Nephron progenitor cell (in vitro differentiated cells): ENCODE data around the gene METTL17.

Source experiments
- DNase-seq: peaks from one replicate; pipeline ENCODE4 v3.0.0; 2021
- H3K27ac Mint-ChIP-seq: 2 replicates; pipeline ENCODE4 v1.8.0; 2021; ENCODE audit warnings: mild to moderate bottlenecking, moderate library complexity, mixed read lengths
- H3K27me3 Mint-ChIP-seq: 2 replicates; pipeline ENCODE4 v1.8.0; 2021; ENCODE audit warnings: mild to moderate bottlenecking, low read depth, mixed read lengths; ENCODE audit not compliant: poor library complexity
- H3K36me3 Mint-ChIP-seq: 2 replicates; pipeline ENCODE4 v1.8.0; 2021; ENCODE audit warnings: low read depth, mixed read lengths
- H3K4me1 Mint-ChIP-seq: 2 replicates; pipeline ENCODE4 v1.8.0; 2021; ENCODE audit warnings: mixed read lengths
- H3K4me3 Mint-ChIP-seq: 2 replicates; pipeline ENCODE4 v1.8.0; 2021; ENCODE audit warnings: mild to moderate bottlenecking, moderate library complexity, mixed read lengths
- H3K9me3 Mint-ChIP-seq: 2 replicates; pipeline ENCODE4 v1.8.0; 2021; ENCODE audit warnings: mild to moderate bottlenecking, moderate library complexity, mixed read lengths
- TF ChIP-seq, protein P1 (sequence below): fragments of 200-600 bp; sonication (generic); IDR thresholded peaks from 2 replicates; pipeline ENCODE4 v1.5.0; 2021; ENCODE audit warnings: antibody characterized with exemption

The METTL17 gene

DNA sequence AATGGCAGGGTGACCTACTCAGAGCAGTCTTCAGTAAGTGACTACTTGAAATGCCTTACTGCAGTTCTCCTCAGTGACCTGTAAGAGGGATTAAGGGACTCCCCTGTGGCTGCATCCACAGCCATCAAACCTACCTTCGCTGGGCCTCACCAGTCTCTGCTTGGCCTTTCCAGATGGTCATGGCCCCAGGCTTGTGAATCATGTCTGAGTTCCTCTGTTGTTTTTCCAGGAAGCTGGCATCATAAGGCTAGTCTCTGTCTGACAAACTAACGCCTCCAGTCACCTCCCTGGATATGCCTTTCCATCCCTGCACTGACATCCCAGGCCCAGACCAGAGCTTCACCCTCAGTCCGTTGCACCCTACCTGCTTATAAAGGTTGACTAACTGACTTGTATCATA is 20.4 kb upstream of the METTL17 start:
- H3K27me3 Mint-ChIP-seq = peaks cover 36% of the 10 kb centered on the region
- H3K9me3 Mint-ChIP-seq = no peaks in the 10 kb centered on the region
- peaks cover 17% of the 10 kb centered on the region for H3K4me1 Mint-ChIP-seq
- H3K4me3 Mint-ChIP-seq = no peak overlapping the region
- no peaks in the 10 kb centered on the region for H3K36me3 Mint-ChIP-seq
- no peak for DNase-seq
- TF ChIP-seq, protein P1, sequence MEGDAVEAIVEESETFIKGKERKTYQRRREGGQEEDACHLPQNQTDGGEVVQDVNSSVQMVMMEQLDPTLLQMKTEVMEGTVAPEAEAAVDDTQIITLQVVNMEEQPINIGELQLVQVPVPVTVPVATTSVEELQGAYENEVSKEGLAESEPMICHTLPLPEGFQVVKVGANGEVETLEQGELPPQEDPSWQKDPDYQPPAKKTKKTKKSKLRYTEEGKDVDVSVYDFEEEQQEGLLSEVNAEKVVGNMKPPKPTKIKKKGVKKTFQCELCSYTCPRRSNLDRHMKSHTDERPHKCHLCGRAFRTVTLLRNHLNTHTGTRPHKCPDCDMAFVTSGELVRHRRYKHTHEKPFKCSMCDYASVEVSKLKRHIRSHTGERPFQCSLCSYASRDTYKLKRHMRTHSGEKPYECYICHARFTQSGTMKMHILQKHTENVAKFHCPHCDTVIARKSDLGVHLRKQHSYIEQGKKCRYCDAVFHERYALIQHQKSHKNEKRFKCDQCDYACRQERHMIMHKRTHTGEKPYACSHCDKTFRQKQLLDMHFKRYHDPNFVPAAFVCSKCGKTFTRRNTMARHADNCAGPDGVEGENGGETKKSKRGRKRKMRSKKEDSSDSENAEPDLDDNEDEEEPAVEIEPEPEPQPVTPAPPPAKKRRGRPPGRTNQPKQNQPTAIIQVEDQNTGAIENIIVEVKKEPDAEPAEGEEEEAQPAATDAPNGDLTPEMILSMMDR = no peak
- no peak overlapping the region for H3K27ac Mint-ChIP-seq

DNA sequence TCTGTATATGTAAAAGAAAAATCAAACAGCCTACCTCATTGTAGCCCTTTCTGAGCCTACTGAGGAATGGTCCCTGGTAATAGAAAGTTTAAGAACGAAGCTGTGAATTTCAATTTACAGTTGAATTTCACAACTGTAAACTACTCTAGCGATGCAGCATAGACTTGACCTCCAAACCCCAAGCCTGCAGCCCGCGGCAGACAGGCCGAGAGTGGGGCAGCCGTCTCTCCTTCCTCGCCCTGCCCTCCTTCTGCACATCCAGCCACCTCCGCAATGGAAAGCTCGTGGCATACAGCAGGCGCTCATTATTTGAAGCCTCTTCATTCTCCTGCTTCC is 19.2 kb upstream of the METTL17 start:
- peak overlapping the region; percentile 96 for H3K4me3 Mint-ChIP-seq
- TF ChIP-seq, protein P1 = no peak
- no peaks in the 10 kb centered on the region for H3K36me3 Mint-ChIP-seq
- no peaks in the 10 kb centered on the region for H3K9me3 Mint-ChIP-seq
- H3K27ac Mint-ChIP-seq = no peak overlapping the region
- peaks cover 17% of the 10 kb centered on the region for H3K4me1 Mint-ChIP-seq
- H3K27me3 Mint-ChIP-seq = peaks cover 32% of the 10 kb centered on the region
- no peak for DNase-seq

DNA sequence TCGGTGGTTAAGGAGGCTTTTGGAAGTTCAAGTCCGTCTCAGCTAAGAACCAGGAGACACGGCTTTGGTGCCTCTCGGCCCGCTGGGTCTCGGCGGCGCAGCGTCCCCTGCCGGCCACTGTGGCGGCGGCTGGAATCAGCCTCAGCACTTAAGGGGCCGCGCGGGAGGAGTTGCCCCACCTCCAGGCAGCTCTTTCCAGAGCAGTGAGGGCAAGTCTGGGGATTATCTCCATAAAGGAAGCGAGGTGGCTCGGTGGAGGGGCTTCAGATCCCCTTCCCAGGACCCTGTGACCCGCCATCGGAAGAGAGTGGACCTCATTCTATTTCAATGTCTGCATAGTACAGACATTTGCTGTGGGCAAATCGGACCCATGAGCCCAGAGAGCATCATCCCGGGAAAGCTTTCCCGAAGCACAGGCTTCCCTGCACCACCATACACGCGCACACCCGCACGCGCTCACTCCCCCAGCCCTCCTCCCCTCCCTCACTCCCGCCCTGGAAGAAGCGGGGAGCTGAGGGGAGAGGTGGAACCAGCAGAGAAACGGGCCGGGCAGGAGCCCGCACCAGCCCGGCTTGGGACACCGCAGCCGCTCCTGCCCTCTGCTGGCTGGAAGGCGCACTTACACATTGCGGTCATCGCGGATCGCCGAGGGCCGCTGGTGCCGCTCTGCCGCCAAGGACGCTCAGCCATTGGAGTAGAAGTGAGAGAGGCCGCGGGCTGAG is 18.6 kb upstream of the METTL17 start:
- TF ChIP-seq, protein P1 = peak; percentile 89
- H3K9me3 Mint-ChIP-seq = no peaks in the 10 kb centered on the region
- DNase-seq = peak; percentile 89
- H3K27ac Mint-ChIP-seq = peak overlapping the region; percentile 21
- no peaks in the 10 kb centered on the region for H3K36me3 Mint-ChIP-seq
- H3K4me1 Mint-ChIP-seq = peaks cover 17% of the 10 kb centered on the region
- peaks cover 32% of the 10 kb centered on the region for H3K27me3 Mint-ChIP-seq
- H3K4me3 Mint-ChIP-seq = peak overlapping the region; percentile 96

DNA sequence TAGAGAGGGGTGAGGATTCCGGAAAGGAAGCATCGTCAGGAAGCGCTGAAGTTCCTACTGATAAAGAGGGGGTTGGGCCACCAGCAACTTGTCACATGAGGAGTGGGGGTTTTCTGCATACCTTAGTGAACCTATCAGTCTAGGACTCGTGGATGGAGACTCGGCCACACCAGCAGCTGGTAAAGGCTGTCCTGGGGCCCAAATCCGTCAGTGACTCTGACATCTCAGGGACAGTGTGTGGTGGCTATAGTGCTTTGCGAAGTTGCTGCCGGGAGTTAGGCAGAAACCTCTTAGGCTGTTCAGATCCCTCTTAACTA is 18.1 kb upstream of the METTL17 start:
- H3K4me3 Mint-ChIP-seq = peak overlapping the region; percentile 96
- H3K36me3 Mint-ChIP-seq = no peaks in the 10 kb centered on the region
- H3K27me3 Mint-ChIP-seq = peaks cover 32% of the 10 kb centered on the region
- TF ChIP-seq, protein P1 = no peak
- H3K4me1 Mint-ChIP-seq = peaks cover 17% of the 10 kb centered on the region
- H3K27ac Mint-ChIP-seq = no peak overlapping the region
- DNase-seq = no peak
- no peaks in the 10 kb centered on the region for H3K9me3 Mint-ChIP-seq

DNA sequence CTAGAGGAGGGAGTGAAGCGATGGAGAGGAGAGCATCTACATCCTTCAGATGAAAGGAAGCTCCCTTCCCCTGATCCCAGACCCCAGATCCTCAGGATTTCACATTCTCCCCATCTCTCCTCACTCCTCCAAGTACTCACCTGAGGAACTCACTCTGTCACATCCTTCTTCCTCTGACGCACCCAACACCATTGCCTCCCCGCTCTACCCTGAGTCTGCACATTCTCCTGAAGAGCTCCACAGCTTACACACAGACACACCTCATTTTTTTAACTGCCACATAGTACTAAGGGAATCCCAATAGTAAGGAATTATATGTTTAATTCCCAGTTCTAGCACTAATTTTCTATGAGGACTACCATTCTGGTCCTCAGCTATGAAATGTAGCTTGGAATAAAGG is 16.3 kb upstream of the METTL17 start:
- H3K27me3 Mint-ChIP-seq = peaks cover 20% of the 10 kb centered on the region
- H3K9me3 Mint-ChIP-seq = no peaks in the 10 kb centered on the region
- no peak for DNase-seq
- TF ChIP-seq, protein P1 = no peak
- no peak overlapping the region for H3K4me3 Mint-ChIP-seq
- H3K27ac Mint-ChIP-seq = no peak overlapping the region
- H3K4me1 Mint-ChIP-seq = peaks cover 17% of the 10 kb centered on the region
- no peaks in the 10 kb centered on the region for H3K36me3 Mint-ChIP-seq

DNA sequence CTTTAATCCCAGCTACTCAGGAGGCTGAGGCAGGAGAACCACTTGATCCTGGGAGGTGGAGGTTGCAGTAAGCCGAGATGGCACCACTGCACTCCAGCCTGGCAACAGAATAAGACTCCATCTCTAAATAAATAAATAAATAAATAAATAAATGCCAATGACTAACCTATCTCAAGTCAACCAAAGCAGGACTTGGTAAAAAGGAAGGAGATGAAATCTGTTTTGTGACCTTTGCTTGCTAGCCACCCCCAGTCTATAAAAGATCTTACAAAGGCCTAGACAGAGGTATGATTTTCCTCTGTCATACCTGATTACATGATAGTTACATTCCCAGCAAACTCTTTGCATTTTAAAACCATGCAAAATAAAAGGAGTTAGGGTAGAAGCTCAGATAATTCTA is 13.5 kb upstream of the METTL17 start:
- DNase-seq = no peak
- no peaks in the 10 kb centered on the region for H3K36me3 Mint-ChIP-seq
- H3K4me3 Mint-ChIP-seq = no peak overlapping the region
- no peaks in the 10 kb centered on the region for H3K9me3 Mint-ChIP-seq
- H3K27me3 Mint-ChIP-seq = peaks cover 30% of the 10 kb centered on the region
- H3K4me1 Mint-ChIP-seq = peaks cover 9% of the 10 kb centered on the region
- no peak overlapping the region for H3K27ac Mint-ChIP-seq
- TF ChIP-seq, protein P1 = no peak
